Activated CD4-positive, alpha-beta T cell treated with anti-CD3 and anti-CD28 coated beads, Interleukin-10, Interleukin-2, amounts not matched to agents 100 ng/mL and 50 ng/mL, durations not matched to agents 16 hours and 8 hours (primary cell): ENCODE measurements around the gene ASAP2.

Source experiments
- DNase-seq: peaks from one replicate; pipeline ENCODE4 v3.0.0-alpha.2; 2020

The ASAP2 gene

DNA sequence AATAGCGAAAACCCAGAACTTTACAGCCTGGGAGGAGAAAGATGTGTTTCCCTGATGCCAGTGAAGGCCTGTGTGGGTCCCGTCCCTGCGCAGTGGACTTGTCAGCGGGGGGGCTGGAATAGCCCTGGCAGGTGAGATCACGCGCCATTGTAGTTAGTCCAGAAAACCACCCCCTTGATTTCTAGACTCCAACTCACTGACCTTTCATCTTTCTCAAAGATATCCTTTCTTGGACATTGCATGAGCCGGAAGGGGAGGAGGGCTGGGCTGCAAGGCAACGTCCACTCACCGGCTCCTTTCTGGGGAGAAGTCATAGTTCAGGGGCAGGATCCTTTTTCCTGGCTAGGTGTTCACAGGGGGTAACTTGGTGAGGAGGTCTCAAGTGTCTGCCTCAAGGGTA, 22.3 kb upstream of the ASAP2 start:
- no peak for DNase-seq

DNA sequence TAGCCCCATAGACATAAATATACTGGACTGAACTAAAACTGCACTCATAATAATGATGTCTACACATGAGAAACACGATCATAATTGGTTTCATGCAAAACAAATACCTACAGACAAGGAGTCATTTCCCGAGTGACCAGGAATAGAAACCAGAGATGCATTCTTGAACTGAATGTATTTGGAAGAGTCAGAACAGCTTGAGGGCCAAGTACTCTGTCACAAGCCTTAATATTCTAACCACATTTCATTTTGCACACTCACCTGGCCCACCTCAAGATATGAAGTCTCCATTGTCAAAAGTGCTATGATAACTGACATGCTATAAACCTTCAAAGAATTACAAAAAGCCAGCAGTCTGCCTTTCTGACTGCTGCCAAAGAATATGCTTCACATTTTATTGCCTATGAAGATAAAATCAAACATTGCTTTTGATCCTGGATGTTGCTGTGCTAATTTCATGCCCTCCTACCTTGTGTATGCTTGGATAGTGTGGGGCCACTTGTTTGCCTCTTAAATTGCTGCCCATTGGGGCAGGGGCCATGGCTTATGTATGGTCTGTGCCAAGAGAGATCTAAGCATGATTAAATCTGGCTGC, 18.9 kb upstream of the ASAP2 start:
- no peak for DNase-seq

DNA sequence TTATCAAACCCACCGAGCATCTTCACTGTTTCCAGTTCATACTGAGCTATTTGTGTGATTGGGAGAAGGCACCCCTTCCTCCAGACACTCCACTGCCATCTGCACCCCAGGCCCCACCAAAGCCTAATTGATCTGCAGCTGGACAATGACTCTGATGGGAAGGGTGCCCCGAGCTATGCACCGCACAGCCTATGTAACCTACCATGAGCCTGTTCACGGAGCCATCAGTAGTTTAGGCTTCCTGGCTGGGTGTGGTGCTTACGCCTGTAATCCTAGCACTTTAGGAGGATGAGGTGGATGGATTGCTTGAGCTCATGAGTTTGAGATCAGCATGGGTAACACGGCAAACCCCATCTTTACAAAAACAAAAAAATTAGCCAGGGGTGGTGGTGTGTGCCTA, 17.8 kb upstream of the ASAP2 start:
- no peak for DNase-seq

DNA sequence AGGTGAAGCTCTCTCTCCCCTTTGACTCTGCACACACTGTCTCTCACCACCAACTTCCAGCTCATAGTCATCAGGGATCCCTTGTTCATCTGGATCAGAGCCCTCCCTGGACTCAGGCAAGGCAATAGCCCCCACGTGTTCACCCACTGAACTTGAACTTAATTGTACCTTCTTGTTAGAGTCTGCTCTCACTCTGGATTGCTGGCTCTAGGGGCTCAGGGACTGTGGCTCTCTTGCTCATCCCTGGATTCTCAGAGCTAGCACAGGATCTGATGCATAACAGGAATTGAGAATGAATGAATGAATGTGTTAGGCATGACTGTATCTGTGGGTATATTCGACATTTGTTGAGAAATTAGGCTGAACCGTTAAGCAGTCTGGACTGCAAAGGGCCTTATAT, 16.7 kb upstream of the ASAP2 start:
- no peak for DNase-seq

DNA sequence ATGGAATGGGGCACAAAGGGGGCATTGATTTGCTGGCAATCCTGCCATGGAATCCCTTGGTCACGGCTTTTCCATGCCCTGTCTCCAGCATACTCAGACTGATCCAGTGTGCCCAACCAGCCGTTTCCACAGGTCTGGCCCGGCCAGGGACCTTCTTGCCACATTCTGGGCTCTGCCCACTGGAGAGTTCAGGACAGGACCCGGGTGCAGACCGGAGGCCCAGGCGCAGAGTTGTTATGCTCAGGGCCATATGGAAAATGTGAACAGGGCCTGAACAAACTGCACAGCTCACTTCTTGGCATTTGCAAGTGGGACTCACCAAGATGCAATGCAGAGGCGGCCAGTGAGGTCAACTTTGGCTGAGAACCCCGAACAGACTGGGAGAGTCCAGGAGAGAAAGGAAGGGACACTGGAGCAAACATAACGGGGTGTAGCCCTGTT, 15.6 kb upstream of the ASAP2 start:
- no peak for DNase-seq

DNA sequence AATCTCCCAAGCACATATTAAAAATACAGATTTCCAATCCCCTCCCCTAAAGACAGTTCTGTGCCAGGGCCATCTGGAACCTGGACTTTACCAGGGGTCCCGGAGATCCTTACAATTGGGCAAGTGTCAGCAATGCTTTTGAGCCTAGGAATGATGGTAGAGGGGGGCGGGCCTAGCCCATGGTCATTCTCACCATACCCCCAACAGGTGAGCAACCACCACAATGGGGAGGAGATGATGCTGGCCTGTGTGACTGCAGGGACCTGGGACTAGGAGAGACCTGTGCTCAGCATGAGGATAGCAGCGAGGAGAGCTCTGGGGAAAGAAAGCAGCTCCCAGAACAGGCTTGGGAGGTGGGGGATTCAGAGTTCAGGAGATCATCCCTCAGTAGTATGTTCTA, 13.9 kb upstream of the ASAP2 start:
- no peak for DNase-seq

DNA sequence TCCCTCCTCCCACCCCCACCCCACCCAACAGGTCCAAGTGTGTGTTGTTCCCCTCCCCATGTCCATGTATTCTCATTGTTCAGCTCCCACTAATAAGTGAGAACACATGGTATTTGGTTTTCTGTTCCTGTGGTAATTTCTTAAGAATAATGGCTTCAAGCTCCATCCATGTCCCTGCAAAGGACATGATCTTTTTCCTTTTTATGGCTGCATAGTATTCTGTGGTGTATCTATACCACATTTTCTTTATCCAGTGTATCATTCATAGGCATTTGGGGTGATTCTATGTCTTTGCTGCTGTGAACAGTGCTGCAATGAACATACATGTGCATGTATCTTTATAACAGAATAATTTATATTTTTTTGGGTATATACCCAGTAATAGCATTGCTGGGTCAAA, 12.3 kb upstream of the ASAP2 start:
- DNase-seq: no peak

DNA sequence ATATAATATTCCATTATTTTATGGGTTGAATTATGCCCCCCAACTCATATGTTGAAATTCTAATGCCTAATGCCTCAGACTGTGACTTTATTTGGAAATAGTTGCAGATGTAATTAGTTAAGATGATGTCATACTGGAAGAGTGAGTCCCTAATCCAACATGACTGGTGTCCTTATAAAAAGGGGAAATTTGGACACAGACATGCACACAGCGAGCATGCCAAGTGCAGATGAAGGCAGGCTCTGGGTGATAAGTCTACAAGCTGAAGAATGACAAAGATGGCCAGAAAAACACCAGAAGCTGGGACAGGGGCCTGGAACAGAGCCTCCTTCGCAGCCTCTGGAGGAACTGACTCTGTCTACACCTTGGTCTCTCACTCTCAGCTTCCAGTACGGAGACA, 10.0 kb upstream of the ASAP2 start:
- no peak for DNase-seq

DNA sequence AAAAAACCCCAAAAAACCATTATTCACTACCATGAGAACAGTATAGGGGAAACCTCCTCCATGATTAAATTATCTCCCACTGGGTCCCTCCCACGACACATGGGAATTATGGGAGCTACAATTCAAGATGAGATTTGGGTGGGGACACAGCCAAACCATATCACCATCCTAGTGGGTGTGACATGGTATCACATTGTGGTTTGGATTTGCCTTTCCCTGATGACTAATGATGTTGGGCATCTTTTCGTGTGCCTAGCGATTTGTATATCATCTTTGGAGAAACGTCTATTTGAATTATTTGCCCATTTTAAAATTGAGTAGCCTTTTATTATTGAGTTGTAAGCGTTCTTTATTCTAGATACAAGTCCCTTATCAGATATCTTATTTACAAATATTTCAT, 8.7 kb upstream of the ASAP2 start:
- DNase-seq: no peak

DNA sequence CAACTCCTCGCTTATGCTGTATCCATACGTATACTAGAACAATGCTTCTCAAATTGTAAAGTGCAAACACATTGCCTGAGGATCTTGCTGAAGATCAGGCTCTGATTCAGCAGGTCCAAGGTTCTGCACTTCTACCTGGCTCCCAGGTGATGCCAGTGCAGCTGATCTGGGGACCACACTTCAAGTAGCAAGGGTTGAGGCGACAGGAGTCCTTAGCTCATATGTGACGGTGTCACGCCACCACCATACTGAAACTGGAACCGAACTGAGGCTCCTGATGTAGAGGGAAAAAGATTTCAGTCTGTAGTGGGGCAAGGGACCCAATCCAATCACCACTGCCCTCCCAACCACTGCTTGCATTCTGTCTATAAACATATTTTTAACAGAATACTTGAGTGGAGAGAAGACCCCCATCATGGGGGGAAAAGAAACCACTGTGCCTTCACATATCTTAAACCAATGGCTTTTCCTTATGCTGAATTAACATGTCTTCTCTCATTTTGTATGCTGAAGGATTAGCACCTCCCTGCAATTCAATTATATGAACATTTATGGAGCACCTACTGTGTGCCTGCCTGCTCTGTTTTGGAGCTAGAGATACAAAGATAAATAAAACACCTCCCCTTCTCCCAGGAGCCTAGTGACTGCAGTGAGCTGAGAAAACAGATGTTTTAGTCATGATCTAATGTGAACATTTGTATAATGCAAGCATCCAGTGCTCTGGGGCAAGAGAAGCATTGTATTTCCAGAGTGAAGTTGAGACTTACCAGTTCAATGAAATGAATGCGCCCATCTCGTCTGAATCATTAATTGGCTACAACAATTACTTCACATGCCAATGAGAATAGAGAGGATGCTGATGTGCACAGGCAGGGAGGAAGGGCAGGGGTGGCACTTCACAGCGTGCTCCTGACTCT, 6.6 kb upstream of the ASAP2 start:
- DNase-seq: no peak

DNA sequence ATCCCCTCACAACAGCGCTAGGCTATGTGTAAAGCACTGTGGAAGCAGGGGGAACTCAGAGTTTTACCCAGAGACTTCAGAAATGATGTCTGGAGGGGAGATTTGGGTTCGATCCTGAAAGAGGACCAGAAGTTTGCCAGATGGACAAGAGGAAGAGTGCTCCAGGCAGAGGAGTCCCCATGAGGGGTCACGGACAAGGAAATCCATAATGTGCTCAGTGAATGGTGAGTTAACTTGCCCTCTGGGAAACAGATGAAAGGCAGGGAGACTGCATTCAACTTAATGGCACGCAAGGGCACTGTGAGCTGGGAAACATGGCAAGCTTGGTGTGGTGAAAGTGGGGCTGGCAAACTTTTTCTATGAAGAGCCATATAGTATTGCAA, 6.0 kb upstream of the ASAP2 start:
- DNase-seq: no peak

DNA sequence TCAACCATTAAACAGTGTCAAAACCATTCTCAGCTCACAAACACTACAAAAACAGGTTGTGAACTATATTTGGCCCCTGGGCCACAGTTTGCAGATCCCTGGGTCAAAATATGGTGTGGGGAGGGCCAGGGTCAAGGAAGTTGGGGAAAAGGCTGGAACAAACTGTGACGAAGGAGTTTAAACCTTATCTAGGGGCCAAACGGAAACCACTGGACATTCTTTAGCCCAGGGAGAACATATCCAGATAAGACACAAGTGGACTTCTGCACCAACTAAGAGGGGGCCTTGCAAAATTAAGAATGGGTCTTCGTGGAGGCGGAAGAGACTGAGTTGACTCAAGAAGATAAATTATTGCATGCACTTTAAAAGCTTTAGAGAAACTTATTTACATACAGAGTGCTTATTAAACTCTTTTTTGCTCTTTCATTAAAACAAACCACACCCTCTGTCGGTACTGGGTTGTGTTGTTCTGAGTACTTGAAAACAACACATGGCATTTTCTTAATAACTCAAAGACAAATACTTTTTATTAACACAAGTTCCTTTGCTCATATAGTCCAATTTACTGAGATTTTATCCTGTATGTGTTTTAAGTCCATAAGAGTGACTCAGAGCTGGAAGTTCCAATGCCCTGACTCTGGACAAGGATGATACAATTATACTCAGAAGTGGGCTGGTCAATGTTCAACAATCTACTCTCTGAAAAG, 5.3 kb upstream of the ASAP2 start:
- no peak for DNase-seq

DNA sequence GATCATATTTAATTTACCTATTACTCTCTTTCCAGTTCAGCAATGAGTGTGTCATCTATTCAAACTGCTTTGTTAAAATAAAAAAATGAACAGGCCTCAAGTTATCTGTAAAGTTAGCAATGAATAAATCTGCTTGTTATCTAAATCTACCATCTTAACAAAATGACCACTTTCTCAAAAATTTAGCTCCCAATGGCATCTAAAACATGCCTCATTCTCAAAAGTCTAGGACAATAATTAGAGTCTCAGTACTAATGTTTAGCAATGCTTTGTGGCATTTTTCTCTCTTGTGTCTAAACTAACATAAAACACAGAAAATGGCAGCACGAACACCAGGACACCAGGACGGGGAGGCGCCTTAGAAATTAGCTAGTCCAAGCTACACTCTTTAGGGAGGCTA, 3.6 kb upstream of the ASAP2 start:
- DNase-seq: no peak

DNA sequence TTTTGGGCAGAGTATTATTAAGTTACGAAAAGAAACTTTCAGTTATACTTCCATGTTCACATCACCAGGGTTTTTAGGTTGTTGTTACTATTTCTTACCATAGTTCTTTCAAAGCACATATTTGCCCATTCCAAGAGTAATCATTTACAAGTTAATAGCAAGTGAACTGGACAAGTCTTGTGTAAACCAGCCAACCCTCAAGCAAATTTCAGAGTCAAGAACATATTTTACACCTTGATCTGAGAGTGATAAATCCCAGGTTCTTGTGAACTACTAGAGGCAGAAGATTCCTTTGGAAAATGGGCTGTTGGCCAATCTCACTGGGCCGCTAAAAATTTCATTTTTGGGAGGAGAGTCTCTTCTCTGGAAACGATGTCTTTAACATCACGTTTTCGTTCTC, 2.7 kb upstream of the ASAP2 start:
- no peak for DNase-seq

DNA sequence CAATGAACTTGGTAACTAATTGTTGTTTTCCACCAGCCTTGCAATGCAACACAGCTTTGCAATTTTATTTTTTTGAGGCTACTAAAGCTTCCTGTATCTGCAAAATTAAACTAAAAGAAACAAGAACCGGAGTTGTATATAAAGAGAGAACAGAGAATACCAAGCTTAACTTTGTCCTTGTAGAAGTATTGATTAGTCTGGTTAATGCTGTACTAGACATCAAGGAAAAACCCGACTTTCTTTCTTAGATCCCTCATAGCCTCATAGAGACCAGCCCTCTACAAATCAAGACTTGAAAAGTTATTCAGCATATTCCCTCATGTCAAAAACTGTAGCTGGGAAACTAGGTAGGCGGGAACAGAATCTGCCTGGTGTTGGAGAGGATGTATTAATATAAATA, 1.7 kb upstream of the ASAP2 start:
- no peak for DNase-seq

DNA sequence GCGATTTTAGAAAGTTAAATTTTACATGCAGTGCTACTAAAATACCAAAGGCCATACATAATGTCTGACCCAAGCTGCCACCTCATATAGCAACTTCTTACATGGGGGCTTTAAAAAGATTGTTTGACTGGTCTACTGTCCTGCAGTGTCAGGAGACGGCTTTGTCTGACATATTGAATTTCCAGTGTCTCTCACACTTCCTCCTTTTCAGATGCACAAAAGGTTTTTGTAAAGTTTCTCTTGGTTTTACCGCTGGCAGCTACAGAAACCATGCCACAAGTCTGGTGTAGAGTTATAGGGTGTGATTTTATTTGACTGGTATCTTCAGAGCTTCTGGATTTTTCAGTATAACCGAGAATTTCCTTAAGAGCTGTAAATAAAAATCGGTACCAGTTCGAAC, 1.1 kb upstream of the ASAP2 start:
- no peak for DNase-seq

DNA sequence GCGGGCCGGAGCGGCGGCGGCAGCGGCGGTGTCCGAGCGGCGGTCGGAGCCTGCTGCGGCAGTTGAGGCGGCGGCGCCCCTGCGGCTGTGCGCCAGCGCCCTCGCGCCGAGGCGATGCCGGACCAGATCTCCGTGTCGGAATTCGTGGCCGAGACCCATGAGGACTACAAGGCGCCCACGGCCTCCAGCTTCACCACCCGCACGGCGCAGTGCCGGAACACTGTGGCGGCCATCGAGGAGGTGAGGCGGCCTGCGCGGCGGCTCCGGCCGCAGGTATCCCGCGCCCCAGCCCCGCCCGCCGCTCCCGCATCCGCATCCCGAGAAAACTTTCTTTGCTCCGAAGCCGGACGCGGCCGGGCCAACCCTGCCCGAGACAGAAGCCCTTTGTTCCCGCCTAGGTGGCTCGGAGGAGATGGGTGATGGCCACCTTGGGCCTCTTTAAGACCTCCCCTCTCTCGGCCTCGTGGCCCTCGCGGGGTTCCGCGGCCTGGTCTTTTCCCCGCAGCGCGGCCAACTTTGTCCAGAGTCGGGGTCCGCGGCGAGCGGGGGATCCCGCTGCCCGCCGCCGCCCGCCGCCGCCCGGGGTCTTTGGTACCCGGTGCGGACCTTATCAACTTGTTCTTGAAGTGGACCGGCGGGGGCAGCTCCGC, 504 bp downstream of the ASAP2 start:
- DNase-seq: no peak

DNA sequence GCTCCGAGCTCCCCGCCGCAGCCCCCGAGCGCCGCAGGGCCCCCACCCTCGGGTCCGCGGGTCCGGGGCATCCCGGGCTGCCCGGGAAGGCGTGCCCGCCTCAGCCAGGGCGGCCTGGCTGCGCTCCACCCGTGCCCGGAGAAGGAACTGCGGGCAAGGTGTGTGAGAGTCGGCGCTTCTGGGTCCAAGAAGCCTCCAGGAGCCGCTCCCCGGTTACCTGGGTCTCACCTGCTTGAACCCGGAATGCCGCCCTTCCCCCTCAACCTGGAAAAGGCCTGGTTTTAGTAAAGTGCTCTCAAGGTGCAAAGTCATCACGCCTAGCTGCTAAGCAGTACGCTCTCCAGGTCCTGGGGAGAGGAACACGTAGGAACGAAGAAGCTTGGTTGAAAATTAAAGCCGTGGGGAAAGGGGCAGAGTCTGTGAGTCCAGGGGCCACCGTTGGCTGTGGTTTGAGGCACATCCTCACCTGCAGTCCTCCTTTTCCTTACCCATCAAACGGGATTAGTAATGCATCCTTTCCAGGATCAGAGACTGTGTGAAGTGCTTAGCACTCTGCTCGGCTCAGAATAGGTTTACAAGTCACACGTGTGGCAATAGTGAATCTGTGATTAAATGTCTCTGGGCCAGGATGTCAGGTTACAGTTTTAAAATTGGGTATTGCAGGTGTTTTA, 1.2 kb downstream of the ASAP2 start:
- no peak for DNase-seq

DNA sequence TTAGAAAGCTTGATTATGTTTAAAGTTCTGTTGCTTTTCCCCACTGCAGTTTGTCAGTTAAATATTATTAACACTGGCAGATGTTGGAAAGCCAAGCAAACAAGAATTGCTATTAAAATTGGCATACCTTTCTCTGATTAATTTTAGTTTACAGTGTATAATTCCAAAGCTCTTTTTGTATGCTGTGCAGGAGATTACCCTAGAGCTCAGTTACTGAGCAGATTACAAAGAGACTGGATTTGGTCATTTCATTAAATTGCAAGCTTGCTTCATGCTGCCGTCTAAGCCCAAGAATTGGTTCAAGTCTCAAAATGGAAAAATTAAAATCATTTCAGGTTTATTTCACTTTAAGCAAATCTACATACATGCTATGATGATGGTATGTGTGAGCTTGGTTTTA, 2.3 kb downstream of the ASAP2 start:
- no peak for DNase-seq

DNA sequence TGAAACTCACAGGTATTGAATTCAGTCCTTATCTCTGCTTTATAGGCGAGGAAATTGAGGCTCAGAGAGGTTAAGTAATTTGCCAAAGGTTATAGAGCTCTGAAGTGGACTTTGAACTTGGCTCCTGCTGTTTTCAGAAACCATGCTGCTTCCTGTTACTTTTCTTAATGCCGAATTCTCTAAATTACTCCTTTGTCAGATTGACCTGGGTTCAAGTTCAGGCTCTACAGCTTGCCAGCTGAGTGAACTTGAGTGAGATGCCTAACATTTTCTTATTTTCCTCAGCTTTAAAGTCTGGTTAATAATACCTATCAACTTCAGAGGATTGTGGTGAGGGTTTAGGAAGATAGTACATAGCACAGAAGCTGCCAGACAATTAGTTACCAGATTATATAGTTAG, 3.4 kb downstream of the ASAP2 start:
- no peak for DNase-seq

DNA sequence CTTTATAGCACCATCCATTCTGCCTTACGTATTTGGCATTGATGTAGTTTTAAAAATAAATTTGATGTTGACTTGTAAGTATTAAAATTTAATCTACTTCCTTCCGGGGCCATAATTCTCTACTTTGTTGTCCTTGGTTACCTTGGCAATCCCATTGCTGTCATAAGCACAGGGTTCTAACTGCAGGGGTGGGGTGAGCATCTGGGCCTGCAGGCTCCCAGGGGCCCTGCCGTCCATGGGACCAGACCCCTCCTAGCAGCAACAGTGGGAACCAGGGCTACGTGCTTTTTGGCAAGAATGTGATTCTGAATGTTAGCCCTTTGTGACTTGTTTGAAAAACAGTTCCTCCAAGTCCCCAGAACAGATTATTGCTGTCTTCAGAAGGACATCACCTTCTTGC, 4.9 kb downstream of the ASAP2 start:
- DNase-seq: no peak

DNA sequence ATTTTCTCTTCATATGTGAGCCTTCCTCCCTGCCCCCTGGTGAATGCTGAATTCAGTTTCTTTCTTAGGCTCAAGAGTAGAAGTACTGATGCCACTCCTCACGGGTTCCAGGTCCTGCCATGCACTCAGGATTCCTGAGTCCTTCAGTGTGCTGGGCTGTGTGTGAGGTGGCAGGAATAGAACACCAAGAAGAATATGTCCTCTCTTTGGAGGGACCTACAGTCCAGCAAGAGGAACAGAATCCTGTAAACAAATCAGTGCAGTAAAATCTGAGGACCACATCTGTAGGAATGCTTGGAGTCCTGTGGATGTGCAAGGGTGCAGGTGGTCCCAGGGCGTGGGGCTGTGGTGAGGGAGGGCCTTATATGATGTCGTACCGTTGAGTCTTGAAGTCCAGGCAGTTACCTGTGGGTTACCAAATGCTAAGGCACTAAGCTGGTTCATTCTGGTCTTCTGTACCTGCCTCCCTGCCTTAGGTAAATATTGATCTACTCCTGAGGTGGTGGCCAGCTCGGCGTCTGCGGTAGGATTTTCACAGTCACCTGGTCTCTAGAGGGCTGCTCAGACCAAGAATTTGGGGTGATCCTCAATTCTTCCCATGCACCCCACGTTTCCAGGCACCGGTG, 5.5 kb downstream of the ASAP2 start:
- no peak for DNase-seq
